ENCODE data around the gene CMTM6.
"Not testable (repeated sequence)": the region's sequence is repeated elsewhere in the genome, so short reads cannot be mapped to it uniquely, and the experiment has no call there.

The CMTM6 gene

GRCh38 chr3:32470362-32470761, 32.3 kb downstream of the CMTM6 start:
- DNase-seq (ENCODE audit: low read depth) = no peak
- TF ChIP-seq CTCF (IDR thresholded peaks at IDR 0.05; ENCODE audit: control insufficient read depth, insufficient read depth, low read depth, low read length, missing control alignments) = no peak
- no peak overlapping the region for H3K4me3 ChIP-seq (ENCODE audit: control insufficient read depth, low read depth, low read length)

GRCh38 chr3:32469151-32469874, 33.3 kb downstream of the CMTM6 start:
- no peak for DNase-seq (ENCODE audit: low read depth)
- TF ChIP-seq CTCF (IDR thresholded peaks at IDR 0.05; ENCODE audit: control insufficient read depth, insufficient read depth, low read depth, low read length, missing control alignments) = no peak

GRCh38 chr3:32467333-32468070, 35.1 kb downstream of the CMTM6 start:
- H3K4me3 ChIP-seq (ENCODE audit: control insufficient read depth, low read depth, low read length) = no peak overlapping the region
- DNase-seq (ENCODE audit: low read depth) = no peak
- TF ChIP-seq CTCF (IDR thresholded peaks at IDR 0.05; ENCODE audit: control insufficient read depth, insufficient read depth, low read depth, low read length, missing control alignments) = peak; percentile 81

More at GRCh38 chr3:32469151-32469874, 33.3 kb downstream of the CMTM6 start:
- H3K4me3 ChIP-seq (ENCODE audit: control insufficient read depth, low read depth, low read length) = no peak overlapping the region

GRCh38 chr3:32466808-32467207, 35.8 kb downstream of the CMTM6 start:
- not testable (repeated sequence) for H3K4me3 ChIP-seq (ENCODE audit: control insufficient read depth, low read depth, low read length); DNase-seq (ENCODE audit: low read depth)

GRCh38 chr3:32464726-32465125, 37.9 kb downstream of the CMTM6 start:
- not testable (repeated sequence) for DNase-seq (ENCODE audit: low read depth); H3K4me3 ChIP-seq (ENCODE audit: control insufficient read depth, low read depth, low read length)

- not testable (repeated sequence) for H3K4me3 ChIP-seq (ENCODE audit: control insufficient read depth, low read depth, low read length)
- DNase-seq (ENCODE audit: low read depth) = peak; percentile 48
Observed at GRCh38 chr3:32463415-32463814, 39.2 kb downstream of the CMTM6 start.

- DNase-seq (ENCODE audit: low read depth); H3K4me3 ChIP-seq (ENCODE audit: control insufficient read depth, low read depth, low read length): not testable (repeated sequence)
Observed at GRCh38 chr3:32462191-32462986, 40.3 kb downstream of the CMTM6 start.

GRCh38 chr3:32460817-32461496, 41.7 kb downstream of the CMTM6 start:
- not testable (repeated sequence) for DNase-seq (ENCODE audit: low read depth); H3K4me3 ChIP-seq (ENCODE audit: control insufficient read depth, low read depth, low read length)

Measured in AG09309 (cell line).